ENCODE measurements around the gene ZDHHC12. TPM values are rescaled to one million over a fixed set of nuclear protein-coding genes. Genes with fewer than 3 reads are reported as not detected.

Gene ZDHHC12
- total and polyA plus RNA-seq, 2 of the 13 experiments (the other 11 are each of a cell fraction or from before 2014, with no cell fraction given), result 25.4 to 28.0 TPM

DNA sequence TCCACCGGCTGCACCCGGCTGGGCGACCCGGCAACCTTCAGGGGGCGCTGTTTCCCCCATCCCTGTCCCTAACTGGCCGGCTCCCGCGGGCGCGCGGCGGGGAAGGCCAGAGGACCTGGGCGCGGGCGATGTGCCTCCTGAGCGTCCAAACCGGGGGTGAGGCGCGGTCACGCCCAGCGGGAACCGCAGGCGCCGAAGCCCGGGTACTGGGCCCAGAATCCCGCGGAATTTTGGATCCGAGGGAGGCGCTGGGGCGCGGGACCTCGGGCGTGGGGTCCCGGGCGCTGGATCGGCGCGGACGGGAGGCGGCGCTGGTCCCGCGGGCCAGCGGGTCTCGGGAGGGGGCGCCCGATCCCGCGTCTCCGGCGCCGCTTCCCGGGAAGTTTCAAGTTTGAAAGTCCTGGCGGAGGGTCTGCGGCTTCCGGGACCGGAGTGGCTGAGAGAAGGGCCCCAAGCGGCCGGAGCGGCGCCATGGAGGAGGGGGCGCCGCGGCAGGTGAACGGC, 21.4 kb downstream of the ZDHHC12 start, which contains the start of gene PKN3 (continued):
- no peak for TF ChIP-seq HNF1A (IDR thresholded peaks at IDR 0.05; ENCODE audit: low read depth)
- no peak for TF ChIP-seq HNF1A (CRISPR knock-in tag; IDR thresholded peaks at IDR 0.05; ENCODE audit: borderline replicate concordance)
- peak; percentile 23; the same call in 1 of the 2 replicates for TF ChIP-seq THRA (CRISPR knock-in tag; IDR thresholded peaks at IDR 0.05; ENCODE audit: borderline replicate concordance)
- no peak for TF ChIP-seq GPBP1L1 (CRISPR knock-in tag; IDR thresholded peaks at IDR 0.05)
- TF ChIP-seq JUNB (CRISPR knock-in tag; IDR thresholded peaks at IDR 0.05; ENCODE audit: borderline replicate concordance), result no peak
- TF ChIP-seq, protein P1, sequence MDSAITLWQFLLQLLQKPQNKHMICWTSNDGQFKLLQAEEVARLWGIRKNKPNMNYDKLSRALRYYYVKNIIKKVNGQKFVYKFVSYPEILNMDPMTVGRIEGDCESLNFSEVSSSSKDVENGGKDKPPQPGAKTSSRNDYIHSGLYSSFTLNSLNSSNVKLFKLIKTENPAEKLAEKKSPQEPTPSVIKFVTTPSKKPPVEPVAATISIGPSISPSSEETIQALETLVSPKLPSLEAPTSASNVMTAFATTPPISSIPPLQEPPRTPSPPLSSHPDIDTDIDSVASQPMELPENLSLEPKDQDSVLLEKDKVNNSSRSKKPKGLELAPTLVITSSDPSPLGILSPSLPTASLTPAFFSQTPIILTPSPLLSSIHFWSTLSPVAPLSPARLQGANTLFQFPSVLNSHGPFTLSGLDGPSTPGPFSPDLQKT (CRISPR knock-in tag; IDR thresholded peaks at IDR 0.05; ENCODE audit: borderline replicate concordance), result no peak
- TF ChIP-seq, protein P2, sequence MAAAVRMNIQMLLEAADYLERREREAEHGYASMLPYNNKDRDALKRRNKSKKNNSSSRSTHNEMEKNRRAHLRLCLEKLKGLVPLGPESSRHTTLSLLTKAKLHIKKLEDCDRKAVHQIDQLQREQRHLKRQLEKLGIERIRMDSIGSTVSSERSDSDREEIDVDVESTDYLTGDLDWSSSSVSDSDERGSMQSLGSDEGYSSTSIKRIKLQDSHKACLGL (CRISPR knock-in tag; IDR thresholded peaks at IDR 0.05), result peak; percentile 66
- TF ChIP-seq POLR2AphosphoS5 (IDR thresholded peaks at IDR 0.05; ENCODE audit: low read depth, low read length), result peak; percentile 37; the same call in 1 of the 2 replicates
- TF ChIP-seq CREB3 (CRISPR knock-in tag; IDR thresholded peaks at IDR 0.05), result no peak
- TF ChIP-seq SNRNP70 (IDR thresholded peaks at IDR 0.05; ENCODE audit: low read depth, low read length), result no peak
- TF ChIP-seq, protein P3, sequence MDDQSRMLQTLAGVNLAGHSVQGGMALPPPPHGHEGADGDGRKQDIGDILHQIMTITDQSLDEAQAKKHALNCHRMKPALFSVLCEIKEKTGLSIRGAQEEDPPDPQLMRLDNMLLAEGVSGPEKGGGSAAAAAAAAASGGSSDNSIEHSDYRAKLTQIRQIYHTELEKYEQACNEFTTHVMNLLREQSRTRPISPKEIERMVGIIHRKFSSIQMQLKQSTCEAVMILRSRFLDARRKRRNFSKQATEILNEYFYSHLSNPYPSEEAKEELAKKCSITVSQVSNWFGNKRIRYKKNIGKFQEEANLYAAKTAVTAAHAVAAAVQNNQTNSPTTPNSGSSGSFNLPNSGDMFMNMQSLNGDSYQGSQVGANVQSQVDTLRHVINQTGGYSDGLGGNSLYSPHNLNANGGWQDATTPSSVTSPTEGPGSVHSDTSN (CRISPR knock-in tag; IDR thresholded peaks at IDR 0.05; ENCODE audit: borderline replicate concordance), result no peak
- no peak for TF ChIP-seq NONO (IDR thresholded peaks at IDR 0.05)
- TF ChIP-seq NONO (CRISPR knock-in tag; conservative IDR thresholded peaks at IDR 0.05), result no peak; the same call in 1 of the 2 replicates
- no peak for TF ChIP-seq HNRNPH1 (optimal IDR thresholded peaks at IDR 0.05; ENCODE audit: low read depth, low read length)
- TF ChIP-seq ZNF562 (CRISPR knock-in tag; IDR thresholded peaks at IDR 0.05; ENCODE audit: borderline replicate concordance), result no peak
- TF ChIP-seq ETV6 (CRISPR knock-in tag; conservative IDR thresholded peaks at IDR 0.05), result no peak
- no peak for TF ChIP-seq ZNF232 (CRISPR knock-in tag; IDR thresholded peaks at IDR 0.05; ENCODE audit: borderline replicate concordance)
- peak; percentile 71; the same call in 1 of the 2 replicates for TF ChIP-seq KDM5B (CRISPR knock-in tag; IDR thresholded peaks at IDR 0.05; ENCODE audit: borderline replicate concordance)

All from HepG2 (cell line).